ENCODE measurements around the gene SPOCK1. TPM values are rescaled to one million over a fixed set of nuclear protein-coding genes. Genes with fewer than 3 reads are reported as not detected.
"Not testable (repeated sequence)": the region's sequence is repeated elsewhere in the genome, so short reads cannot be mapped to it uniquely, and the experiment has no call there.

The SPOCK1 gene
- under 1 TPM; 0.16 to 0.38 TPM for total RNA-seq

- peaks cover 35% of the 10 kb centered on the region for H3K27me3 Mint-ChIP-seq
- H3K27ac Mint-ChIP-seq = no peak within 1 kb of the TSS
- H3K4me3 Mint-ChIP-seq = no peak within 1 kb of the TSS
- DNase-seq (peak; percentile 64), ATAC-seq (peak; percentile 92)
- no peaks in the 10 kb centered on the region for H3K4me1 Mint-ChIP-seq
- CTCF ChIA-PET = interaction anchor here (0.7 to 1.3 kb wide), 7 partner anchors 24 to 184 kb away, joined by 3 to 13 read pairs (median 4); no protein-coding TSS in a partner anchor
- no peaks in the 10 kb centered on the region for H3K36me3 Mint-ChIP-seq
- no peaks in the 10 kb centered on the region for H3K9me3 Mint-ChIP-seq (ENCODE audit: low read depth)
Measured at GRCh38 chr5:137498736-137499505, at the start of gene SPOCK1. Gene SPOCK1 (minus strand): TSS chr5:137499326.

GRCh38 chr5:137545956-137546355 lies 46.8 kb upstream of the SPOCK1 start:
- DNase-seq (no peak), ATAC-seq (no peak)
- Mint-ChIP-seq H3K9me3 (ENCODE audit: low read depth) (peaks cover 2% of the 10 kb centered on the region), H3K36me3 (no peaks in the 10 kb centered on the region), H3K4me3 (no peak overlapping the region), H3K27ac (no peak overlapping the region), H3K27me3 (peaks cover 17% of the 10 kb centered on the region), H3K4me1 (no peaks in the 10 kb centered on the region)
- CTCF ChIA-PET = no interaction called here

GRCh38 chr5:137535449-137535848 lies 36.3 kb upstream of the SPOCK1 start:
- H3K36me3 Mint-ChIP-seq; DNase-seq; H3K4me1 Mint-ChIP-seq; ATAC-seq; CTCF ChIA-PET; H3K4me3 Mint-ChIP-seq; H3K27ac Mint-ChIP-seq; H3K9me3 Mint-ChIP-seq (ENCODE audit: low read depth); H3K27me3 Mint-ChIP-seq: not testable (repeated sequence)

GRCh38 chr5:137533963-137534362 lies 34.8 kb upstream of the SPOCK1 start:
- Mint-ChIP-seq H3K9me3 (ENCODE audit: low read depth) (no peaks in the 10 kb centered on the region), H3K4me3 (no peak overlapping the region), H3K27ac (no peak overlapping the region), H3K36me3 (no peaks in the 10 kb centered on the region), H3K4me1 (no peaks in the 10 kb centered on the region), H3K27me3 (no peaks in the 10 kb centered on the region)
- DNase-seq (no peak), ATAC-seq (no peak)
- CTCF ChIA-PET = no interaction called here

- Mint-ChIP-seq H3K4me3 (no peak overlapping the region), H3K27me3 (no peaks in the 10 kb centered on the region), H3K9me3 (ENCODE audit: low read depth) (no peaks in the 10 kb centered on the region), H3K27ac (no peak overlapping the region), H3K4me1 (no peaks in the 10 kb centered on the region), H3K36me3 (no peaks in the 10 kb centered on the region)
- no peak for DNase-seq
- ATAC-seq = no peak
- CTCF ChIA-PET = no interaction called here
Measured at GRCh38 chr5:137531266-137531665, 32.1 kb upstream of the SPOCK1 start.

- no peaks in the 10 kb centered on the region for H3K36me3 Mint-ChIP-seq
- H3K9me3 Mint-ChIP-seq (ENCODE audit: low read depth) = no peaks in the 10 kb centered on the region
- DNase-seq (no peak), ATAC-seq (no peak)
- H3K27me3 Mint-ChIP-seq = peaks cover 8% of the 10 kb centered on the region
- CTCF ChIA-PET = no interaction called here
- H3K27ac Mint-ChIP-seq = no peak overlapping the region
- no peaks in the 10 kb centered on the region for H3K4me1 Mint-ChIP-seq
- H3K4me3 Mint-ChIP-seq = no peak overlapping the region
Measured at GRCh38 chr5:137521246-137521645, 22.1 kb upstream of the SPOCK1 start.

DNA sequence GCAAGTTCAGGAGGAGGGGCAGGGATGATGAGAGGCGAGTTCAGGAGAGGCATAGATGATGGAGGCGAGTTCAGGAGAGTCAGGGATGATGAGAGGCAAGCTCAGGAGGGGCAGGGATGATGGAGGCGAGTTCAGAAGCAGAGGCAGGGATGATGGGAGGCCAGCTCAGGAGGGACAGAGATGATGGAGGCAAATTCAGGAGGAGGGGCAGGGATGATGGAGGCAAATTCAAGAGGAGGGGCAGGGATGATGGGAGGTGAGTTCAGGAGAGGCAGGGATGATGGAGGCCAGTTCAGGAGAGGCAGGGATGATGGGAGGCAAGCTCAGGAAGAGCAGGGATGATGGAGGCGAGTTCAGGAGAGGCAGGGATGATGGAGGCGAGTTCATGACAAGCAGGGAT lies 17.8 kb upstream of the SPOCK1 start:
- Mint-ChIP-seq H3K27me3 (peaks cover 4% of the 10 kb centered on the region), H3K4me3 (no peak overlapping the region), H3K4me1 (no peaks in the 10 kb centered on the region), H3K27ac (no peak overlapping the region), H3K36me3 (no peaks in the 10 kb centered on the region), H3K9me3 (ENCODE audit: low read depth) (no peaks in the 10 kb centered on the region)
- no peak for DNase-seq
- no peak for ATAC-seq
- CTCF ChIA-PET = no interaction called here

- H3K27me3 Mint-ChIP-seq = peaks cover 4% of the 10 kb centered on the region
- CTCF ChIA-PET = no interaction called here
- H3K4me1 Mint-ChIP-seq = no peaks in the 10 kb centered on the region
- no peak overlapping the region for H3K27ac Mint-ChIP-seq
- H3K36me3 Mint-ChIP-seq = no peaks in the 10 kb centered on the region
- ATAC-seq (no peak), DNase-seq (no peak)
- H3K9me3 Mint-ChIP-seq (ENCODE audit: low read depth) = no peaks in the 10 kb centered on the region
- no peak overlapping the region for H3K4me3 Mint-ChIP-seq
Measured at GRCh38 chr5:137516251-137516797, 17.2 kb upstream of the SPOCK1 start.

- Mint-ChIP-seq H3K4me1 (no peaks in the 10 kb centered on the region), H3K36me3 (no peaks in the 10 kb centered on the region), H3K27me3 (peaks cover 4% of the 10 kb centered on the region), H3K27ac (no peak overlapping the region), H3K4me3 (no peak overlapping the region), H3K9me3 (ENCODE audit: low read depth) (no peaks in the 10 kb centered on the region)
- CTCF ChIA-PET = no interaction called here
- DNase-seq = no peak
- ATAC-seq = no peak
Measured at GRCh38 chr5:137515238-137515637, 16.1 kb upstream of the SPOCK1 start.

DNA sequence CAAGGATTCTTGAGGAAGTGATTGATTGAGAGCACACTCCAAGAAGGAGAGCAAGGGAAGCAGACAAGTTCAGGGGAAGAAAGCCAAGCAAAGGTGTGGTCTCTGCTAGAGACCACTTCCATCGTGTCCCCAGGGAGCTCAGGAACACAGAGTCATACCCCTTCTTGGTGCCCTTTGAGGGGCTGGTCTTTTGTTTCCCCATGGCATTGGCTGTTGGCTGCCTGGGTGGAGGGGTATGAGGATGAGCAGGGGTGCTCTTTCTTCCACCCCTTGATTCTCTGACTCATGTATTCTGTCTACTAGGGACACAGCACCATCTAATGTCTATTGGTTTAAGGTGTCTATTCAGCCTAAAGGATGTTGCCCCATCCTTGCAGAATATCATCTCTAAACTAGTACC lies 11.5 kb upstream of the SPOCK1 start:
- Mint-ChIP-seq H3K9me3 (ENCODE audit: low read depth) (no peaks in the 10 kb centered on the region), H3K27me3 (peaks cover 4% of the 10 kb centered on the region), H3K4me1 (no peaks in the 10 kb centered on the region), H3K36me3 (no peaks in the 10 kb centered on the region), H3K4me3 (no peak overlapping the region), H3K27ac (no peak overlapping the region)
- ATAC-seq (no peak), DNase-seq (no peak)
- CTCF ChIA-PET = no interaction called here

DNA sequence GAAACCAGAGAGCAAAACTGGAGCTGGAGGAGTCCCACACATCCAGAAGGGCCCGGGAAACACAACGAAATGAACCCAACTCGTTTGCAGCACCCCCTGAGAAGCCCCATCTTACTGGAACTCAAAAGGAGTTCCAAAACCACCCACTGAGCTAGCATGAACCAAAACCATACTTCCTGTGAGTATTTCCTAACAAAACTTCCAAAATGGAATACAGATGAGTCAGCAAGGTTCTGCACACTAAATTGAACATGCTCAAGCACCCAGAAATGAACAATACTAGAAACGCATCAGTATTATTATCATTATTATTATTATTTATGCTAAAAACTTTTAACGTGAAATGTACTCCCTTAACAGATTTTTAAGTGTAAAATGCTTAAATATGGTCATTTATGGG lies 8.0 kb upstream of the SPOCK1 start:
- Mint-ChIP-seq H3K27me3 (no peaks in the 10 kb centered on the region), H3K9me3 (ENCODE audit: low read depth) (no peaks in the 10 kb centered on the region), H3K27ac (no peak overlapping the region), H3K36me3 (no peaks in the 10 kb centered on the region), H3K4me1 (no peaks in the 10 kb centered on the region), H3K4me3 (no peak overlapping the region)
- CTCF ChIA-PET = interaction anchor here (1.8 kb wide), 1 partner anchor 187 kb away, joined by 7 read pairs; no protein-coding TSS in a partner anchor
- DNase-seq (no peak), ATAC-seq (no peak)

GRCh38 chr5:137506296-137506695 lies 7.2 kb upstream of the SPOCK1 start:
- DNase-seq (no peak), ATAC-seq (no peak)
- H3K27me3 Mint-ChIP-seq = no peaks in the 10 kb centered on the region
- H3K9me3 Mint-ChIP-seq (ENCODE audit: low read depth) = no peaks in the 10 kb centered on the region
- H3K27ac Mint-ChIP-seq = no peak overlapping the region
- CTCF ChIA-PET = interaction anchor here (1.8 kb wide), 1 partner anchor 186 kb away, joined by 7 read pairs; no protein-coding TSS in a partner anchor
- no peaks in the 10 kb centered on the region for H3K4me1 Mint-ChIP-seq
- H3K4me3 Mint-ChIP-seq = no peak overlapping the region
- H3K36me3 Mint-ChIP-seq = no peaks in the 10 kb centered on the region

DNA sequence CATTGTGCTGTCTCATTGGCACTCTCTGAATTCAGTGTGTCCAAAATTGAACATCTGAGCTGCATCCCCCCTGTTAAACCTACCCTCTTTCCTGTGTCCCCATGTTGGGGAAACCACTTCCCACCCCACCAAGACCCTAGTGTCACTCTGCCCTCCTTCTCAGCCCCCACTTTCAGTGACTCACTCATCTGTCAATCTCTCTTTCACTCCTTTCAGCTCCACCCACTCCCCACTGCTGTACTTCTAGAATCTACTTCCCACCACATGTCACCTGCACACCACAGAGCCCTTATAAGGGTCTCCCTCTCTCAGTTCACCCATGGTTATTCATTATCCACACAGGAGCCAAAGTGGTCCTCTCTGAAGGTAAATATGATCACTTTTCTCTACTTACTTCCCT lies 5.8 kb upstream of the SPOCK1 start:
- Mint-ChIP-seq H3K9me3 (ENCODE audit: low read depth) (no peaks in the 10 kb centered on the region), H3K27ac (no peak overlapping the region)

GRCh38 chr5:137503456-137503855 lies 4.3 kb upstream of the SPOCK1 start:
- no peaks in the 10 kb centered on the region for H3K36me3 Mint-ChIP-seq
- no peak overlapping the region for H3K4me3 Mint-ChIP-seq
- CTCF ChIA-PET = interaction anchor here (1.8 kb wide), 1 partner anchor 183 kb away, joined by 8 read pairs; no protein-coding TSS in a partner anchor
- DNase-seq (no peak), ATAC-seq (no peak)
- H3K9me3 Mint-ChIP-seq (ENCODE audit: low read depth) = no peaks in the 10 kb centered on the region
- no peaks in the 10 kb centered on the region for H3K27me3 Mint-ChIP-seq
- no peaks in the 10 kb centered on the region for H3K4me1 Mint-ChIP-seq
- no peak overlapping the region for H3K27ac Mint-ChIP-seq

More for the DNA sequence above, 5.8 kb upstream of the SPOCK1 start:
- ATAC-seq = no peak
- Mint-ChIP-seq H3K4me3 (no peak overlapping the region), H3K4me1 (no peaks in the 10 kb centered on the region), H3K36me3 (no peaks in the 10 kb centered on the region), H3K27me3 (no peaks in the 10 kb centered on the region)
- CTCF ChIA-PET = interaction anchor here (1.8 kb wide), 1 partner anchor 185 kb away, joined by 8 read pairs; no protein-coding TSS in a partner anchor
- no peak for DNase-seq

Measured in activated CD8-positive, alpha-beta memory T cell treated with anti-CD3 and anti-CD28 coated beads, Interleukin-2, amount 10 ng/mL, durations not matched to agents 7 days and 5 days (primary cell).